H1 (cell line): ENCODE data around the gene MYRIP. TPM values are rescaled to one million over a fixed set of nuclear protein-coding genes. Genes with fewer than 3 reads are reported as not detected.

ENCODE experiments used
- SIRT6 ChIP-seq: IDR thresholded peaks from one replicate; pipeline ENCODE4 v1.7.1; 2012; ENCODE audit warnings: low read length, inconsistent platforms
- polyA plus RNA-seq, 7 experiments: library from polyadenylated mRNA; depleted of rRNA in 3 of 7; stranded (reverse) in 5 of 7; unstranded in 2 of 7; fragments of >200 nt in 5 of 7; fragments of 200-250 nt in 2 of 7; gene quantifications; 1 replicate in 5 of 7; 2 replicates in 1 of 7; 4 replicates in 1 of 7; pipeline versions ENCODE4 v1.2.1 to v1.2.3, GENCODE V29; 2011 to 2013; ENCODE audit warnings: missing spikeins in 2 of 7, mixed read lengths in 2 of 7
- total RNA-seq: library from RNA; stranded (reverse); fragmentation: NEBNext Ultra II Directional; extraction: Animal tissue kit (Norgen Biotek cat#: 25700); gene quantifications from 2 replicates; pipeline ENCODE4 v1.2.1, GENCODE V29; 2021
- TF ChIP-seq, protein P1 (sequence below), 3 experiments: IDR thresholded peaks; 1 replicate in 2 of 3; 2 replicates in 1 of 3; pipeline versions ENCODE4 v1.5.1 to v1.6.1; 2011; ENCODE audit warnings: low read length in 3 of 3, mild to moderate bottlenecking in 3 of 3, inconsistent platforms in 2 of 3, low read depth in 1 of 3, moderate library complexity in 1 of 3; ENCODE audit not compliant: insufficient read depth in 1 of 3; ENCODE audit errors: control extremely low read depth in 1 of 3

MYRIP gene
- total and polyA plus RNA-seq, 2 of the 8 experiments (the other 6 are each of a cell fraction or from before 2014, with no cell fraction given): 0.54 to 4.3 TPM

DNA sequence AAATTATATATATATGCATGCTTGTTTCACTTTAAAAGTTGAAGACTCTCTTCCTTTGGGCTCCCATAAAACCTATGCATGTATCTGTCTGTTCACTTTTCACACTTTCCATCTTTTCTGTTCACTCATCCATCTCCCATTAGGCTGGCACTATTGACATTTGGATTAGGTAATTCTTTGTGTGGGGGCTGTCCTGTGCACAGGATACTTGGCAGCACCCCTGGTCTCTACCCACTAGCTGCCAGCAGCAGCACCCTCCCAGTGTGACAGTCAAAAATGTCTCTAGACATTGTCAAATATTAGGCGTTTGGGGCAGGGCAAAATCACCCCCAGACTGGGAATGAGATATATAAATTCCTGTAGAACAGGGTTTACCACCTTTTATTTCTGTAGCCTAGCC, 427.8 kb downstream of the MYRIP start (continued):
- TF ChIP-seq, protein P1, sequence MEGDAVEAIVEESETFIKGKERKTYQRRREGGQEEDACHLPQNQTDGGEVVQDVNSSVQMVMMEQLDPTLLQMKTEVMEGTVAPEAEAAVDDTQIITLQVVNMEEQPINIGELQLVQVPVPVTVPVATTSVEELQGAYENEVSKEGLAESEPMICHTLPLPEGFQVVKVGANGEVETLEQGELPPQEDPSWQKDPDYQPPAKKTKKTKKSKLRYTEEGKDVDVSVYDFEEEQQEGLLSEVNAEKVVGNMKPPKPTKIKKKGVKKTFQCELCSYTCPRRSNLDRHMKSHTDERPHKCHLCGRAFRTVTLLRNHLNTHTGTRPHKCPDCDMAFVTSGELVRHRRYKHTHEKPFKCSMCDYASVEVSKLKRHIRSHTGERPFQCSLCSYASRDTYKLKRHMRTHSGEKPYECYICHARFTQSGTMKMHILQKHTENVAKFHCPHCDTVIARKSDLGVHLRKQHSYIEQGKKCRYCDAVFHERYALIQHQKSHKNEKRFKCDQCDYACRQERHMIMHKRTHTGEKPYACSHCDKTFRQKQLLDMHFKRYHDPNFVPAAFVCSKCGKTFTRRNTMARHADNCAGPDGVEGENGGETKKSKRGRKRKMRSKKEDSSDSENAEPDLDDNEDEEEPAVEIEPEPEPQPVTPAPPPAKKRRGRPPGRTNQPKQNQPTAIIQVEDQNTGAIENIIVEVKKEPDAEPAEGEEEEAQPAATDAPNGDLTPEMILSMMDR (IDR thresholded peaks at IDR 0.05; ENCODE audit: control extremely low read depth in 1 of 3, insufficient read depth in 1 of 3, low read depth in 1 of 3, low read length in 3 of 3): no peak
- TF ChIP-seq SIRT6: no peak
